MCF 10A (cell line): ENCODE results near the gene CELF4. TPM values are rescaled to one million over a fixed set of nuclear protein-coding genes. Genes with fewer than 3 reads are reported as not detected.

ENCODE experiments used
- BruUV-seq: library from RNA; stranded (reverse); fragments of 400-500 nt; replicated peaks from 2 replicates; lab custom pipeline; 2021; lab: Mats Ljungman, UMichigan
- CTCF ChIA-PET: fragments of 300-600 bp; sonication (Branson Sonifier 250); formaldehyde crosslinking; extraction: SDS; loops from one replicate; lab custom pipeline; 2021; ENCODE audit warnings: antibody characterized with exemption, inconsistent platforms; lab: Yijun Ruan, JAX
- POLR2A ChIA-PET: fragments of 300-600, 350-650 bp; sonication (Branson Sonifier 250); formaldehyde crosslinking; extraction: SDS; loops from one replicate; lab custom pipeline; 2020; ENCODE audit warnings: antibody characterized with exemption, inconsistent platforms; lab: Yijun Ruan, JAX
- DNase-seq: peaks from one replicate; pipeline ENCODE4 v3.0.0-alpha.2; 2018; ENCODE audit not compliant: unreplicated experiment
- H3K27ac Mint-ChIP-seq: one replicate; pipeline ENCODE4 v1.8.0; 2022; ENCODE audit warnings: mild to moderate bottlenecking, low read depth, mixed read lengths; ENCODE audit not compliant: unreplicated experiment
- H3K27me3 Mint-ChIP-seq: one replicate; pipeline ENCODE4 v1.8.0; 2022; ENCODE audit warnings: mixed read lengths; ENCODE audit not compliant: insufficient read depth, unreplicated experiment
- H3K36me3 Mint-ChIP-seq: one replicate; pipeline ENCODE4 v1.8.0; 2022; ENCODE audit warnings: mild to moderate bottlenecking, moderate library complexity, mixed read lengths; ENCODE audit not compliant: insufficient read depth, unreplicated experiment
- H3K4me1 Mint-ChIP-seq: one replicate; pipeline ENCODE4 v1.8.0; 2022; ENCODE audit warnings: mixed read lengths; ENCODE audit not compliant: insufficient read depth, unreplicated experiment
- H3K4me3 Mint-ChIP-seq: one replicate; pipeline ENCODE4 v1.8.0; 2022; ENCODE audit warnings: mild to moderate bottlenecking, moderate library complexity, mixed read lengths; ENCODE audit not compliant: unreplicated experiment
- H3K9me3 Mint-ChIP-seq: one replicate; pipeline ENCODE4 v1.8.0; 2022; ENCODE audit warnings: mixed read lengths; ENCODE audit not compliant: unreplicated experiment
- intact Hi-C: fragments of 100-400 bp; cut with micrococcal nuclease; formaldehyde crosslinking; loops from 2 replicates; pipeline ENCODE4 v1.14.1; 2022
- total RNA-seq: library from RNA; stranded (reverse); gene quantifications from 2 replicates; pipeline ENCODE4 v1.2.3, GENCODE V29; 2022
- TF ChIP-seq, protein P1 (sequence below): fragments of 200-600 bp; IDR thresholded peaks from one replicate; pipeline ENCODE4 v1.8.0; 2022; ENCODE audit warnings: antibody characterized with exemption, mild to moderate bottlenecking; ENCODE audit not compliant: unreplicated experiment

The CELF4 gene
- total RNA-seq, 1 experiment from 2014 or later: not detected

DNA sequence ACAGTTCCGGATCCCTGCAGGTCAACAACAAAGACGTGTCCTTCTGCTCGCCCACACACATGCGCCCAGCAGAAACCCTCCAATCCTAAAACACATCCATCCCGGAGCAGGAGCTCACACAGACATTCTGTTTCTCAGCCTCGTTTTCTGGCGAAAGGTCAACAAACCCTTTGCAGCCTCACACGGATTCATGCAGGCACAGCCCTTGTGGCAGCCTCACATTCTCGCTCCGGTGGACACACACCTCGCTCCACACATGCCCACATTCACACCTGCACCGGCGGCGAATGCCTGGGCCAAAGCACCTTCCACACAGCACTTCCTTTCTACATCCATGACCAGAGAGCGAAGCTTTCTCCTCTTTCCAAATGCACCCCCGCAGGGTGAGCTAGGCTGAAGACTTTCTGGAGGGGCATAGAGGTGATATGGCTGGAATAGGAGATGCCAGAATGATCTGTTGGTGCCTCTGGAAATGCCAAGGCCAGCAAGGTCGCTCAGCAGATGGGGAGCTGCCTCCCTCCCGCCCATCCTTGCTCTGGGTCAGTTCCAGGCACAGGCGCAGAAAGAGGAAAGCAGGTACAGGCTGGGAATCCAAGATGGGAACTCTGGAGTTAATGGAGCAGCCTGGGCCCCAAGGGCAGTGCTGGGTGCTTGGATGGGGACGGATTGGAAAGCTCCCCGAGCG is 88.8 kb downstream of the CELF4 start:
- no peaks in the 10 kb centered on the region for H3K9me3 Mint-ChIP-seq
- CTCF ChIA-PET: interaction anchor here (0.8 to 1.1 kb wide), 3 partner anchors 34 to 91 kb away, joined by 3 read pairs; no protein-coding TSS in a partner anchor
- intact Hi-C loops: loop anchor here (10.0 kb wide), 1 partner anchor 92 kb away; no protein-coding TSS in a partner anchor
- TF ChIP-seq, protein P1, sequence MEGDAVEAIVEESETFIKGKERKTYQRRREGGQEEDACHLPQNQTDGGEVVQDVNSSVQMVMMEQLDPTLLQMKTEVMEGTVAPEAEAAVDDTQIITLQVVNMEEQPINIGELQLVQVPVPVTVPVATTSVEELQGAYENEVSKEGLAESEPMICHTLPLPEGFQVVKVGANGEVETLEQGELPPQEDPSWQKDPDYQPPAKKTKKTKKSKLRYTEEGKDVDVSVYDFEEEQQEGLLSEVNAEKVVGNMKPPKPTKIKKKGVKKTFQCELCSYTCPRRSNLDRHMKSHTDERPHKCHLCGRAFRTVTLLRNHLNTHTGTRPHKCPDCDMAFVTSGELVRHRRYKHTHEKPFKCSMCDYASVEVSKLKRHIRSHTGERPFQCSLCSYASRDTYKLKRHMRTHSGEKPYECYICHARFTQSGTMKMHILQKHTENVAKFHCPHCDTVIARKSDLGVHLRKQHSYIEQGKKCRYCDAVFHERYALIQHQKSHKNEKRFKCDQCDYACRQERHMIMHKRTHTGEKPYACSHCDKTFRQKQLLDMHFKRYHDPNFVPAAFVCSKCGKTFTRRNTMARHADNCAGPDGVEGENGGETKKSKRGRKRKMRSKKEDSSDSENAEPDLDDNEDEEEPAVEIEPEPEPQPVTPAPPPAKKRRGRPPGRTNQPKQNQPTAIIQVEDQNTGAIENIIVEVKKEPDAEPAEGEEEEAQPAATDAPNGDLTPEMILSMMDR: no peak
- no peaks in the 10 kb centered on the region for H3K4me1 Mint-ChIP-seq
- DNase-seq: no peak
- POLR2A ChIA-PET: no interaction called here
- H3K36me3 Mint-ChIP-seq: no peaks in the 10 kb centered on the region
- no peak overlapping the region for H3K27ac Mint-ChIP-seq
- no peak overlapping the region for H3K4me3 Mint-ChIP-seq
- H3K27me3 Mint-ChIP-seq: peaks cover 11% of the 10 kb centered on the region
- no TSS peak for BruUV-seq

DNA sequence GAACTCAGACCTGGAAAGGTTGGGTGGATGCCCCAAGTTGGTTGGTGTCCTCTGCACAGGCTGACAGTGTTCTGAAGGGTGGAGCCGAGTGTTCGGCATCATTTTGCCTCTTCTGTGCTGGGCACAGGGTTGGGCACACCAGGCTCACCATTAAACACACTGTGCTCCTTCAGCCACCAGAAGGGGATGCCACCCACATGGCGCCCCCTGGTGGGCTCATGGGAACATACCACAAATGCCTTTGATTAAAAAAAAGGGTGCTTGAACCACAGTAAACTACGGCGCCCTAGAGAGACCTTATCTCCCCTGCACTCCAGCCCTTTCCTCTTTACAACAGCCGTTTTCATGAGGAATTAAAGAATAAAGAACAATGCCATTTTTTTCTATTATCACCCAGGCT is 89.4 kb downstream of the CELF4 start:
- CTCF ChIA-PET: interaction anchor here (0.8 to 1.1 kb wide), 2 partner anchors 34 to 61 kb away, joined by 3 read pairs; no protein-coding TSS in a partner anchor
- Mint-ChIP-seq H3K4me1 (no peaks in the 10 kb centered on the region), H3K27ac (no peak overlapping the region), H3K27me3 (peaks cover 11% of the 10 kb centered on the region), H3K36me3 (no peaks in the 10 kb centered on the region), H3K9me3 (no peaks in the 10 kb centered on the region), H3K4me3 (no peak overlapping the region)
- TF ChIP-seq, protein P1: peak; percentile 30
- peak; percentile 56 for DNase-seq
- intact Hi-C loops: loop anchor here (10.0 kb wide), 1 partner anchor 91 kb away; no protein-coding TSS in a partner anchor
- POLR2A ChIA-PET: no interaction called here
- BruUV-seq: no TSS peak

DNA sequence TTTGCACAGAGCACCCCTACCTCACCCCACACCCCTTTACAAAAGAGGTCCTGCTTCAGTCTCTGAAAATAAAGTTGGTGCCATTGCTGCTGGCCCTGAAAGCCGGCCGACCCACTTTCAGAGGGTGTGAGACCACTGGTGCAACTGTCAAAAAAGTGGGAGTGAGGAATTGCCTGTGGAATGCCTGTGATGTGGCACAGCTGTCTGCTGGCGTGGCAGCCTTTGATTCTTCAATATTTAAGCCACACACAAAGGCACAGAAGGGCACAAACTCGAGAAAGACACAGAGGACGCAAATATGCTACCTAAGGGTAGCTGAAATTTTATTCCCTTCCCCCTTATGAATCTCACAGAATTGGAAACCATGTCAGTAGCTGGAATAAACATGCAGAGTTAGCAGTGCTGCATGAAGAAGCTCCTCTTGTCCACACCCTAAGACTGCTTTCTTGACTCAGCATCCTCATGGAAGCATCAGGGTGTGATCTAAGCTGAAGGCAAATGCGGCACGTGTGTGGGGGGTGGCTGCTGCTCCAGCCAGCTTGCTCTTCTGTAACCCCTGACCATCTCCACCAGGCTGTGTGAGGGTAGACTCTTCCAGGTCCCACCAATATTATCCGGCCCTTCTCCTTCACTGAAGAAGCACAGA is 92.3 kb downstream of the CELF4 start:
- CTCF ChIA-PET: interaction anchor here (0.8 to 1.2 kb wide), 2 partner anchors 15 to 64 kb away, joined by 3 read pairs; no protein-coding TSS in a partner anchor
- H3K4me1 Mint-ChIP-seq: no peaks in the 10 kb centered on the region
- H3K36me3 Mint-ChIP-seq: no peaks in the 10 kb centered on the region
- TF ChIP-seq, protein P1: no peak
- no peak overlapping the region for H3K27ac Mint-ChIP-seq
- POLR2A ChIA-PET: no interaction called here
- H3K9me3 Mint-ChIP-seq: no peaks in the 10 kb centered on the region
- no peak overlapping the region for H3K4me3 Mint-ChIP-seq
- peaks cover 30% of the 10 kb centered on the region for H3K27me3 Mint-ChIP-seq
- no TSS peak for BruUV-seq
- no peak for DNase-seq
- intact Hi-C loops: loop anchor here (10.0 kb wide), 1 partner anchor 89 kb away; no protein-coding TSS in a partner anchor

DNA sequence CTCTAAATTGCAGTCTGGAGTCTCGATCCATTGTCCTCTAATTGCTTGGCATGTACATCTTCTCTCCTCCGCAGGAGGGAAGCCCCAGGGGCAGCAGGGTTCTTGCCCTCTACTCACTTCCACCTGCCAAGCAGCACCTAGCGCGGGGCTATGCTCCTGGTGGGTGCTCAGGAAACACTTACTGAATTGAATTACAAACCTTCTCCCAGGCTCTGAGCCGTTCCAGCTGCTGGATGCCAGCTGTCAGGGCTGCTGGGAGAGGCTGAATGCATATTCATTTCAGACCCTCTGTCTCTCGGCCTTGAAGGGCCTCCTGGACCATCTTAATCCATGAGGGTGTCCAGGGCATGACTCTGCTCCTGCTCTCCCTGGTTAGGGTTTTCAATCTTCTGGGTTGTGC is 94.0 kb downstream of the CELF4 start:
- intact Hi-C loops: loop anchor here (10.0 kb wide), 1 partner anchor 87 kb away; no protein-coding TSS in a partner anchor

More for the DNA sequence above, 94.0 kb downstream of the CELF4 start:
- no peaks in the 10 kb centered on the region for H3K36me3 Mint-ChIP-seq
- no peak overlapping the region for H3K4me3 Mint-ChIP-seq
- no peaks in the 10 kb centered on the region for H3K4me1 Mint-ChIP-seq
- no peak for DNase-seq
- H3K9me3 Mint-ChIP-seq: no peaks in the 10 kb centered on the region
- POLR2A ChIA-PET: no interaction called here
- H3K27ac Mint-ChIP-seq: no peak overlapping the region
- TF ChIP-seq, protein P1: no peak
- no TSS peak for BruUV-seq
- CTCF ChIA-PET: no interaction called here
- H3K27me3 Mint-ChIP-seq: peaks cover 24% of the 10 kb centered on the region
